Measurements from ENCODE around the gene SDK2. TPM values are rescaled to one million over a fixed set of nuclear protein-coding genes. Genes with fewer than 3 reads are reported as not detected.

Gene SDK2
- total and polyA plus RNA-seq, 9 of the 15 experiments (the other 6 are each of a cell fraction or from before 2014, with no cell fraction given): 0.04 TPM; not detected in 8

- H3K27me3 ChIP-seq (ENCODE audit: control insufficient read depth in 2 of 2, insufficient read depth in 2 of 2, low read length in 2 of 2): peaks cover 0 to 36% of the 10 kb centered on the region in 2 experiments; a peak in 2 of 5 replicates
- no peak overlapping the region for H3K27ac ChIP-seq (ENCODE audit: extremely low read depth, low read depth, low read length)
- no peaks in the 10 kb centered on the region; the same call in 1 of the 2 replicates for H4K20me1 ChIP-seq (replicated peaks; ENCODE audit: control insufficient read depth, insufficient read depth, low read length)
- ChIA-PET CTCF (ENCODE audit: low intra/inter-chr PET ratio) (no interaction called here), POLR2A (interaction anchor here (1.1 kb wide), 1 partner anchor 78 kb away, joined by 3 read pairs; no protein-coding TSS in a partner anchor)
- WGBS (ENCODE audit: insufficient coverage, low coverage, missing lambda C conversion rate): under 1% methylated on average over 14 of the region's 18 CpGs
- no peaks in the 10 kb centered on the region for H3K9me1 ChIP-seq (ENCODE audit: control insufficient read depth, insufficient read depth, low read length)
- no peak overlapping the region for H3K4me3 ChIP-seq
- no peak overlapping the region for H3K9ac ChIP-seq (ENCODE audit: insufficient read depth in 1 of 2, low read depth in 2 of 2, low read length in 2 of 2)
- ATAC-seq (no peak), FAIRE-seq (no peak), DNase-seq (ENCODE audit: extremely low read depth in 1 of 4, low spot score in 3 of 4) (no peak)
- H3K36me3 ChIP-seq (ENCODE audit: control insufficient read depth, insufficient read depth, low read length): no peaks in the 10 kb centered on the region
- in situ Hi-C loops (cut with MboI) (no loop called here), intact Hi-C loops (cut with micrococcal nuclease) (no loop called here)
- no peaks in the 10 kb centered on the region for H3K79me2 ChIP-seq (ENCODE audit: control insufficient read depth, insufficient read depth, low read length)
- H3K9me3 ChIP-seq (replicated peaks; ENCODE audit: control insufficient read depth, insufficient read depth, low read depth, low read length): no peaks in the 10 kb centered on the region
- no peak overlapping the region for H3K4me2 ChIP-seq (ENCODE audit: insufficient read depth, low read length)
- no TSS peak for BruUV-seq (replicated peaks)
- no peak overlapping the region for H2AFZ ChIP-seq (ENCODE audit: low read depth, low read length)
- no peaks in the 10 kb centered on the region; a peak in 1 of 5 replicates for H3K4me1 ChIP-seq (replicated peaks in 1 of 2; ENCODE audit: control insufficient read depth in 2 of 2, insufficient read depth in 2 of 2, low read length in 2 of 2)
- TF ChIP-seq CREB3 (tag; conservative IDR thresholded peaks at IDR 0.05; ENCODE audit: low read depth): no peak
- no peak for TF ChIP-seq XRCC3 (IDR thresholded peaks at IDR 0.05)
- TF ChIP-seq ZBTB17 (CRISPR knock-in tag; IDR thresholded peaks at IDR 0.05): no peak
- TF ChIP-seq RUNX1 (IDR thresholded peaks at IDR 0.05; ENCODE audit: low read depth): no peak
- TF ChIP-seq, protein P1, sequence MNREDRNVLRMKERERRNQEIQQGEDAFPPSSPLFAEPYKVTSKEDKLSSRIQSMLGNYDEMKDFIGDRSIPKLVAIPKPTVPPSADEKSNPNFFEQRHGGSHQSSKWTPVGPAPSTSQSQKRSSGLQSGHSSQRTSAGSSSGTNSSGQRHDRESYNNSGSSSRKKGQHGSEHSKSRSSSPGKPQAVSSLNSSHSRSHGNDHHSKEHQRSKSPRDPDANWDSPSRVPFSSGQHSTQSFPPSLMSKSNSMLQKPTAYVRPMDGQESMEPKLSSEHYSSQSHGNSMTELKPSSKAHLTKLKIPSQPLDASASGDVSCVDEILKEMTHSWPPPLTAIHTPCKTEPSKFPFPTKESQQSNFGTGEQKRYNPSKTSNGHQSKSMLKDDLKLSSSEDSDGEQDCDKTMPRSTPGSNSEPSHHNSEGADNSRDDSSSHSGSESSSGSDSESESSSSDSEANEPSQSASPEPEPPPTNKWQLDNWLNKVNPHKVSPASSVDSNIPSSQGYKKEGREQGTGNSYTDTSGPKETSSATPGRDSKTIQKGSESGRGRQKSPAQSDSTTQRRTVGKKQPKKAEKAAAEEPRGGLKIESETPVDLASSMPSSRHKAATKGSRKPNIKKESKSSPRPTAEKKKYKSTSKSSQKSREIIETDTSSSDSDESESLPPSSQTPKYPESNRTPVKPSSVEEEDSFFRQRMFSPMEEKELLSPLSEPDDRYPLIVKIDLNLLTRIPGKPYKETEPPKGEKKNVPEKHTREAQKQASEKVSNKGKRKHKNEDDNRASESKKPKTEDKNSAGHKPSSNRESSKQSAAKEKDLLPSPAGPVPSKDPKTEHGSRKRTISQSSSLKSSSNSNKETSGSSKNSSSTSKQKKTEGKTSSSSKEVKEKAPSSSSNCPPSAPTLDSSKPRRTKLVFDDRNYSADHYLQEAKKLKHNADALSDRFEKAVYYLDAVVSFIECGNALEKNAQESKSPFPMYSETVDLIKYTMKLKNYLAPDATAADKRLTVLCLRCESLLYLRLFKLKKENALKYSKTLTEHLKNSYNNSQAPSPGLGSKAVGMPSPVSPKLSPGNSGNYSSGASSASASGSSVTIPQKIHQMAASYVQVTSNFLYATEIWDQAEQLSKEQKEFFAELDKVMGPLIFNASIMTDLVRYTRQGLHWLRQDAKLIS (CRISPR knock-in tag; IDR thresholded peaks at IDR 0.05): no peak
These were observed 74.4 kb downstream of the SDK2 start for GRCh38 chr17:73569762-73570319.

All from K562 (cell line).